Astrocyte of the spinal cord (primary cell): Measurements from ENCODE around the gene BCAS3.
A peak's percentile ranks its signal among the peaks of the same experiment; 100 is the strongest.

Experiments
- DNase-seq: peaks from one replicate; pipeline ENCODE4 v3.0.0; 2011; ENCODE audit warnings: low read depth, low spot score
- H3K4me3 ChIP-seq: 2 replicates; pipeline ENCODE4 v1.5.1; 2011; ENCODE audit warnings: low read depth, mild to moderate bottlenecking, low read length, moderate library complexity
- in situ Hi-C: cut with HindIII; loops from 2 replicates; pipeline ENCODE4 v1.10.0; 2017; ENCODE audit warnings: low sequenced_read_pairs
- TF ChIP-seq, protein P1 (sequence below): IDR thresholded peaks from 2 replicates; pipeline ENCODE4 v1.5.1; 2012; ENCODE audit warnings: low read depth, mild to moderate bottlenecking, low read length, inconsistent platforms

Gene BCAS3

DNA sequence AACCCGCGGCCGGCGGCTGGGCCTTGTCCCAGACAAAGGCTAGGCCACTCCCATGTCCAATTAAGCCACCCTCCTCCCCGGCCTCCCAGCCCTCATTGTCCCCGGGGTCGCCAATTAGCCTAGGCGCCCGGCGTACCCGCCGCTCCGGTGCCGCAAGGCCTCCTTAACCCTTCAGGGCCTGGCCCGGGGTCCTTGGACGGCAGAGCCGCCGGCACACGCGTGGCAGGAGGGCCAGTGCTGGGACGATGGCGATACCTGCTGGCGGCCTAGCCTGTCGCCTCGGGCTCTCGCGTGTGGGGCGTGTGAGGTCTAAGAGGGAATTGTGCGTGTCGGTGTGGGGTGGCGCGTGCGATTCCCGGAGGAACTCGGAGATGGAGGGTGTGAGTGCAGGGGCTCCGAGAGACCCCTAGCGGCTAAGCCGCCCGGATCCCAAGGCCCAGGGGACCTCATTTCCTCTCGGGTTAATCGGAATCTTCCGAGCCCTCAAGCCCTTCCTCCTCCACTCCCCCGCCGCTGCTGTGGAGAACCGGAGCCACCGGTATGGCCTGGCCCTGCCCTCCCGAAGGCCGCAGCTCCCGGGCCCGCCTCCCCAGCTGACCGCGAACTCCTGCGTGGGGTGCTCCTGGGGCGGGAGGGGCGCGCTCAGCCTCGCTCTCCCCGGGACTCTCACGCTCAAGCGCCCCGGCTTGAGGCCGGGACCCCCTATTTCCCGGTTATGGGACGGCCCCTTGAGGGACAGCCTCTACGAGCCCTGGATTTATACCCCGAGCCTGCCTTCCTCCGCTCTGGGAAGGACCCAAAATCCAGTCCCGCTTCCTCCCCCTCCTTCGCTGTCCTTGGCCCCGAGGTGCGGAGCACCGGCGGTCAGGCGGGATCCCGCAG, 733.9 kb downstream of the BCAS3 start:
- TF ChIP-seq, protein P1, sequence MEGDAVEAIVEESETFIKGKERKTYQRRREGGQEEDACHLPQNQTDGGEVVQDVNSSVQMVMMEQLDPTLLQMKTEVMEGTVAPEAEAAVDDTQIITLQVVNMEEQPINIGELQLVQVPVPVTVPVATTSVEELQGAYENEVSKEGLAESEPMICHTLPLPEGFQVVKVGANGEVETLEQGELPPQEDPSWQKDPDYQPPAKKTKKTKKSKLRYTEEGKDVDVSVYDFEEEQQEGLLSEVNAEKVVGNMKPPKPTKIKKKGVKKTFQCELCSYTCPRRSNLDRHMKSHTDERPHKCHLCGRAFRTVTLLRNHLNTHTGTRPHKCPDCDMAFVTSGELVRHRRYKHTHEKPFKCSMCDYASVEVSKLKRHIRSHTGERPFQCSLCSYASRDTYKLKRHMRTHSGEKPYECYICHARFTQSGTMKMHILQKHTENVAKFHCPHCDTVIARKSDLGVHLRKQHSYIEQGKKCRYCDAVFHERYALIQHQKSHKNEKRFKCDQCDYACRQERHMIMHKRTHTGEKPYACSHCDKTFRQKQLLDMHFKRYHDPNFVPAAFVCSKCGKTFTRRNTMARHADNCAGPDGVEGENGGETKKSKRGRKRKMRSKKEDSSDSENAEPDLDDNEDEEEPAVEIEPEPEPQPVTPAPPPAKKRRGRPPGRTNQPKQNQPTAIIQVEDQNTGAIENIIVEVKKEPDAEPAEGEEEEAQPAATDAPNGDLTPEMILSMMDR, result peak; percentile 18
- in situ Hi-C loops, result no loop called here
- H3K4me3 ChIP-seq, result peak overlapping the region; percentile 46
- peak; percentile 61 for DNase-seq

DNA sequence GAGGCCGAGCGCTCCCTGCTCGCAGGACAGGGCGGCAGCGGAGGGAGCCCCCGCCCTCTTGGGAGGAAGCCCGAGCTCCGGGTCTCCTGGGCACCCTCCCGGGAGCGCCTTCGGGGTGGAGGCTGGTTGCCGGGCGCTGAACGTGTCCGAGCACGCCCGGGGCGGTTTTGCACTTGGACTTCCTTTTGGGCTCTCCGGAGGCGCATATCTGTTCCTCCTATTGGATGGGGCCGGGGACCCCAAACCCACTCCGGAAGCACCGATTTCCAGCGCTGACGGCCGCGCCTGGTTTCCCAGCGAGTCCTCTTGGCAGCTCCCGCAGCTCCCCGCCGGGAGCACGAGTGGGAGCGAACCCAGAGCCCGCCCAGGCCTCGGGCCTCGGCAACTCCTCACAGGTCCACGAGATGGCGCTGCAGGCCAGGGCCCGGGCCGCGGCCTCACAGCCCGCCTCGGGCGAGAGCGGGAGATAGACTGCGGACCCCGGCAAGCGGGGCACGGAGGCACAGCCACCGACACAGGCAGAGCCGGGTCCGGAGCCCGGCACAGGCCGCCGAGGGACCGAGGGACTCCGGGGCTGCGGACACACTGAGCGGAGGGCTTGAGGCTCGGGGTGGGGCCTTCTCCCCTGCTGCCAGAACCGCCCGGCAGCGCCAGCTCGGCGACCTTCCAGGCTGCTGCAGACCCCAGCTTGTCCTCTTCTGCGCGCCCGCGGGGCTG, 734.6 kb downstream of the BCAS3 start:
- peak; percentile 79 for DNase-seq
- peak overlapping the region; percentile 46 for H3K4me3 ChIP-seq
- TF ChIP-seq, protein P1, result peak; percentile 91
- in situ Hi-C loops, result no loop called here

DNA sequence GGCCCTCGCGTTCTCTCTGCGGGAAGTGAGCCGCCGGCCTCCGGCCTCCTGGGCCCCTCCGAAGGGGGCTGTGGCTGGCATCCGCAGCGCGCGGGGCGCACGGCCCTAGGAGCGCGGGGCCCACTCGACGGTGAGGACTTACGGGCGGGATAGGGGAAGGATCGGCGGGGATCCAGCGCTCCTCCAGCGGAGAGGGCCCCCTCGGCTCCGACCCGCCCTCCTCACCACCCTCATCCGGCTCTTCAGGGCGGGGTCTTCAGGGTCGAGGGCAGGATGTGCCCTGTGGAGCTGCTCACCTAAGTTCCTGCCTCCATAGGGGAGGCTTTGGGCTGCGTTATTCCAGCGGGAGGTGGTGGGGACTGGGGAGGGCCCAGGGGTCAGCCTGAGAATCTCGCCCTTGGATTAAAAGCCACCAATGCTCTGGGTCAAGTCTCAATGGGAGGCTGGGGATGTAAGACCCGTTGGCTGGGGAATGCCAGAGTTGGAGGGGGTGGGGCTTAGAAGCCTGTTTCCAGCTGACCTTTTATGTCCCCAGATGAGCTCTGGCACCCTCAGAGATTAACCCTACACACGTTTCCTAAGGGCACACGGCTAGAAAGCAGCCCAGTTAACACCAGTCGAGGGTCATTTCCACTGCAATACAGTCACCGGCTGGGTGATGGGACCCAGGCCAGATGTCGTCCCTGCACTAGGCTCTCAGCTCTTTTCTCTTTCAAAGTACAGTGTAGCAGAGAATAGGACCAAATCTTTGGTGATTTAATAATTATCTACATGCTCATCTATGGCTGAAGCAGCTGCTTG, 735.4 kb downstream of the BCAS3 start:
- in situ Hi-C loops, result no loop called here
- DNase-seq, result no peak
- TF ChIP-seq, protein P1, result no peak
- peak overlapping the region; percentile 46 for H3K4me3 ChIP-seq

DNA sequence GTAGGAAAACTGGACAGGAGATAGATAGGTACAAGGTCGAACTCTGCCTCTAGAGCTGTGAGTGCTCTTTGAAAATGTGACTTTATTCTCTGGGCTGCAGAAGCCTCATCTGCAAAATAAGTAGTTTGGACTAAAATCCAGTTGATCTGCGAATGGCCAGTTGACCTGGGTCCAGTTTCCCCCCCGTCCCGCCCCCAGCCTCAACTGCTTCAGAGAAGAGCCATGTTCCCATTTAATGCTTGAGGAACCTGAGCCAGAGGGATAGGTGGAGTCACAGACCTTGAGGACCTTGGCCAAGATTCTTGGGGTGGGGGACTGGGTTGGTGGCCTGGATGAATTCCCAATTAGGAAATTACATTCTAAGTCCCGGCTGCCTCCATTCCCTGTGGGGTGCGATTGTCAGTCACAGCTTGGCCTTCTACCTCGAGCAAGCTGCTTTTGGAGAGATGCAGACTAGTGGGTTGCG, 736.0 kb downstream of the BCAS3 start:
- no peak overlapping the region for H3K4me3 ChIP-seq
- TF ChIP-seq, protein P1, result no peak
- DNase-seq, result no peak
- in situ Hi-C loops, result no loop called here

DNA sequence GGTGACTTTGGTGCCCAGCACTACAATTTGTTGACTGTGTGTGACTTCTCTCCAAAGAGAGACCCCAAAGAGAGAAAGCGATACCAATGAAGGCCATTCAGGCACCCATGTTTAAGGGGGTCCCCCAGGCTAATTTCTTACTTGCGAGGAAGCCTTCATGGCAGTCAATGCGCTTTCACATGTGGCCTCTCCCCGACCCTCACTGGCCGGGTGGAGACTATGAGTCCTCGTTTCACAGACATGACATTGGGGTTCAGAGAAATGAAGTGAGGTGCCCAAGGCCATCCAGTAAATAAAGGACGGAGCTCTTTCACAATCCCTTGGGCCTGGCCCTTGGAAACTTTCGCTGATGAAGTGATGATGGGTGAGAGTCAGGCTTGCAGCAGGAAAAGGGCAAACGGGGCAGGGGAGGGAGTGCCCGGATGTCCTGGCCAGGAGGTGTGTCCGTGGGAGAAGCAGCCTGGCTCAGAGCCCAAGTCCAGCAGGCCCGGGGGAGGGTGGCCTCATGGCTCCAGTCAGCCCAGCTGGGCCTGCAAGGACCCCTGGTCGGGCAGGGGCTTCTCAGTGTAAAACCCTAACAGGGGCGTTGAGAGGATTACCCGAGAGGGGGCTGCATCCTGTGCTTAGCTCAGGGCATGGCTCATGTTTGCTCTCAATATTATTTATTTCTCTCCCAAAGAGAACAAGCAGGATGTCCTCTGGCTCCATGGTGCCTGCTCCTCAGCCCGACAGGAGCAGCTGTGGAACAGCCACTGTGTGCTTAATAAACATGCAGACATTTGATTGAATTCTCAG, 736.7 kb downstream of the BCAS3 start:
- in situ Hi-C loops, result no loop called here
- H3K4me3 ChIP-seq, result no peak overlapping the region
- TF ChIP-seq, protein P1, result no peak
- no peak for DNase-seq
